ENCODE data around the gene CMPK2. TPM values are rescaled to one million over a fixed set of nuclear protein-coding genes. Genes with fewer than 3 reads are reported as not detected.

The CMPK2 gene
- total and polyA plus RNA-seq, 10 of the 15 experiments (the other 5 are each of a cell fraction or from before 2014, with no cell fraction given): 0.50 to 5.6 (median 3.2) TPM

- intact Hi-C loops (cut with micrococcal nuclease; ENCODE audit: unreplicated experiment): no loop called here
- POLR2A ChIA-PET: no interaction called here
- no peak for TF ChIP-seq USF2 (IDR thresholded peaks at IDR 0.05; ENCODE audit: borderline replicate concordance, low read depth, low read length)
- no peak for TF ChIP-seq SMAD1 (IDR thresholded peaks at IDR 0.05; ENCODE audit: low read depth, partially characterized antibody)
- no peak for TF ChIP-seq E2F8 (IDR thresholded peaks at IDR 0.05; ENCODE audit: low read depth, partially characterized antibody)
- TF ChIP-seq SREBF1 (IDR thresholded peaks at IDR 0.05; ENCODE audit: low read length): no peak
- TF ChIP-seq ZBTB40 (IDR thresholded peaks at IDR 0.05; ENCODE audit: borderline replicate concordance): no peak
- no peak for TF ChIP-seq RUNX3 (IDR thresholded peaks at IDR 0.05; ENCODE audit: low read length)
- TF ChIP-seq IKZF1 (conservative IDR thresholded peaks at IDR 0.05): no peak
- no peak for TF ChIP-seq TBL1XR1 (IDR thresholded peaks at IDR 0.05; ENCODE audit: low read depth, low read length)
- TF ChIP-seq ZNF622 (IDR thresholded peaks at IDR 0.05): no peak
- no peak for TF ChIP-seq EED (IDR thresholded peaks at IDR 0.05; ENCODE audit: low read depth)
- TF ChIP-seq PKNOX1 (IDR thresholded peaks at IDR 0.05): no peak
- TF ChIP-seq E2F4 (IDR thresholded peaks at IDR 0.05; ENCODE audit: low read depth, low read length): no peak
- TF ChIP-seq RELA (IDR thresholded peaks at IDR 0.05; ENCODE audit: borderline replicate concordance, partially characterized antibody): no peak
- no peak for TF ChIP-seq KDM1A (IDR thresholded peaks at IDR 0.05; ENCODE audit: borderline replicate concordance)
Measured at GRCh38 chr2:6887751-6888192, 22.1 kb upstream of the CMPK2 start.

More at GRCh38 chr2:6887751-6888192, 22.1 kb upstream of the CMPK2 start:
- ChIA-PET RAD21 (ENCODE audit: unreplicated experiment) (no interaction called here), CTCF (interaction anchor here (0.7 to 2.1 kb wide), 7 partner anchors 9 to 157 kb away, joined by 3 to 16 read pairs (median 3); partner anchors contain the start of gene RSAD2), SMC1A (ENCODE audit: uncharacterized antibody, unreplicated experiment) (interaction anchor here (0.7 to 1.7 kb wide), 4 partner anchors 10 to 171 kb away, joined by 3 to 10 read pairs (median 3); no protein-coding TSS in a partner anchor)
- BruUV-seq (replicated peaks): no TSS peak
- no peaks in the 10 kb centered on the region for H3K4me1 ChIP-seq (ENCODE audit: control insufficient read depth, insufficient read depth, low read length)
- H3K9ac ChIP-seq (ENCODE audit: control insufficient read depth, insufficient read depth, low read length): no peak overlapping the region
- no peak overlapping the region for H3K4me3 ChIP-seq
- H4K20me1 ChIP-seq (ENCODE audit: control insufficient read depth, insufficient read depth): no peaks in the 10 kb centered on the region
- H3K9me3 ChIP-seq (replicated peaks; ENCODE audit: control insufficient read depth, insufficient read depth, low read length): no peaks in the 10 kb centered on the region
- FAIRE-seq: peak; percentile 31
- 33% methylated on average over 3 of the region's 3 CpGs for WGBS (ENCODE audit: insufficient coverage, insufficient replicate concordance, low lambda C conversion rate, missing lambda C conversion rate)
- no peak for ATAC-seq
- in situ Hi-C loops (cut with MboI): no loop called here
- no peaks in the 10 kb centered on the region for H3K79me2 ChIP-seq (ENCODE audit: control insufficient read depth, insufficient read depth, low read length)
- H3K27ac ChIP-seq (ENCODE audit: control insufficient read depth, insufficient read depth): no peak overlapping the region
- no peaks in the 10 kb centered on the region for H3K36me3 ChIP-seq (ENCODE audit: control insufficient read depth in 2 of 2, insufficient read depth in 2 of 2, low read length in 1 of 2)
- no peaks in the 10 kb centered on the region for H3K27me3 ChIP-seq (replicated peaks in 1 of 2; ENCODE audit: control insufficient read depth in 2 of 2, insufficient read depth in 2 of 2, low read length in 1 of 2)
- H3K4me2 ChIP-seq (ENCODE audit: control insufficient read depth, insufficient read depth): no peak overlapping the region
- no peak overlapping the region for H2AFZ ChIP-seq (ENCODE audit: control insufficient read depth, low read depth, low read length)
- no peak for DNase-seq (ENCODE audit: low read depth, low spot score)

Data from GM12878 (cell line).